ENCODE data around the gene UGGT2. TPM values are rescaled to one million over a fixed set of nuclear protein-coding genes. Genes with fewer than 3 reads are reported as not detected.

Gene UGGT2
- total RNA-seq, 4 donors from 2014 or later: 20.5 to 48.6 (median 30.6) TPM

DNA sequence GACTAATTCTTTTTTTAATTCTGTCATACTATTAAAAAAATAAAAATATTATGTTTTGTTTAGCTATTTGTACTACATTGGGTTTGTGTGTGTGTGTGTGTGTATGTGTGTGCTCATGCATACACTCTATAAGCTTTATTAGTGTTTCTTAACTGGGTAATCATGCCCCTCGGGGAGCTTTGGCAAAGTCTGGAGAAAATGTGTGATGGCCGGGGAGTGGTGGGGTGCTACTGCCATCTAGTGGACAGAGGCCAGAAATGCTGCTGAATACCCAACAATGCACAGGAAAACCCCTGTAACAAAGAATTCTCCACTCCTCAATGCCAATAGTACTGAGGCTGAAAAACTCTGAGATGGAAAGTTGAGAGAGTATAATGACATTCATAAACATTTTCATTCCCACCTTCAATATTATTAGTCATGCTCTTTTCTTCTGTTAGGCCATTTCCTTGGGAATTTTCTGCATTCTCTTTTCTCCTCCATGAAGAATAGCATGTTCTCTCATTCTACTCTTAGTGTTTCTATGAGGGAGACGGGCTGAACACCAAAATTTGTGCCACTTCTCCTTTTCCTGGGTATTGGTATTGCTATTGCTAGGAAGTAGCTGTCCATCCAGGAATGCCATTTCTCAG, 219.0 kb downstream of the UGGT2 start:
- 15% methylated on average over 3 of the region's 3 CpGs for WGBS
- Histone ChIP-seq H3K9me3 (peaks cover 0 to 10% (median 4%) of the 10 kb centered on the region in 4 donors), H3K4me1 (peaks cover 0 to 7% (median 6%) of the 10 kb centered on the region in 4 donors), H3K27ac (replicated peaks in 1 of 4) (no peak overlapping the region), H3K27me3 (no peaks in the 10 kb centered on the region), H3K4me3 (no peak overlapping the region), H3K36me3 (peaks cover 0 to 26% (median 0%) of the 10 kb centered on the region in 4 donors)
- DNase-seq (ENCODE audit: extremely low spot score): no peak
- intact Hi-C loops (cut with DNase I): loop anchor here (2.0 to 5.0 kb wide), 2 partner anchors 209 to 297 kb away; no protein-coding TSS in a partner anchor
- no peak for TF ChIP-seq POLR2A (IDR thresholded peaks at IDR 0.05; ENCODE audit: low read depth)
- no peak for TF ChIP-seq POLR2AphosphoS5 (IDR thresholded peaks at IDR 0.05)
- TF ChIP-seq, protein P1, sequence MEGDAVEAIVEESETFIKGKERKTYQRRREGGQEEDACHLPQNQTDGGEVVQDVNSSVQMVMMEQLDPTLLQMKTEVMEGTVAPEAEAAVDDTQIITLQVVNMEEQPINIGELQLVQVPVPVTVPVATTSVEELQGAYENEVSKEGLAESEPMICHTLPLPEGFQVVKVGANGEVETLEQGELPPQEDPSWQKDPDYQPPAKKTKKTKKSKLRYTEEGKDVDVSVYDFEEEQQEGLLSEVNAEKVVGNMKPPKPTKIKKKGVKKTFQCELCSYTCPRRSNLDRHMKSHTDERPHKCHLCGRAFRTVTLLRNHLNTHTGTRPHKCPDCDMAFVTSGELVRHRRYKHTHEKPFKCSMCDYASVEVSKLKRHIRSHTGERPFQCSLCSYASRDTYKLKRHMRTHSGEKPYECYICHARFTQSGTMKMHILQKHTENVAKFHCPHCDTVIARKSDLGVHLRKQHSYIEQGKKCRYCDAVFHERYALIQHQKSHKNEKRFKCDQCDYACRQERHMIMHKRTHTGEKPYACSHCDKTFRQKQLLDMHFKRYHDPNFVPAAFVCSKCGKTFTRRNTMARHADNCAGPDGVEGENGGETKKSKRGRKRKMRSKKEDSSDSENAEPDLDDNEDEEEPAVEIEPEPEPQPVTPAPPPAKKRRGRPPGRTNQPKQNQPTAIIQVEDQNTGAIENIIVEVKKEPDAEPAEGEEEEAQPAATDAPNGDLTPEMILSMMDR (IDR thresholded peaks at IDR 0.05): peak; percentile 88 to 89 (median 88)
- TF ChIP-seq EP300 (IDR thresholded peaks at IDR 0.05): no peak

DNA sequence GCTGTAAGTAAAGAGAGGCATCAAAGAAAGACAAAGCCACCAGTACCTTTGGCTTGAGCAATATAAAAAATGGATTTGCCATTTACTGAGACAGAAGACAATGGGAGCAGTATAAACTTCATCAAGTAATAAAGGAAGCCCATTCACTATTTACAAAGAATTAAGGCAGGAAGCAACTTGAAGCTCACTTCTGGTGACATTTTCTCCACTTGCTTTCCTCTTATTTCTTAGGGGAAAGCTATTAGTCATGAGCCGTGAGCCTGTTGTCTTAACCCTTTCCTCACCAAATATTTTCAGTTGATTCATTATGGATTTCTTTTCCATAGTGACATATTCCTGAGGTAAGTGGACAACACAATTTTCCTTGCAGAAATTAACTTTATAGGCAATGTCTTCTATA, 219.5 kb downstream of the UGGT2 start:
- Histone ChIP-seq H3K27me3 (no peaks in the 10 kb centered on the region), H3K4me3 (no peak overlapping the region), H3K4me1 (peaks cover 0 to 7% (median 6%) of the 10 kb centered on the region in 4 donors), H3K27ac (replicated peaks in 1 of 4) (no peak overlapping the region), H3K36me3 (peaks cover 0 to 26% (median 0%) of the 10 kb centered on the region in 4 donors), H3K9me3 (peaks cover 0 to 10% (median 3%) of the 10 kb centered on the region in 4 donors)
- no peak for DNase-seq (ENCODE audit: extremely low spot score)
- intact Hi-C loops (cut with DNase I): loop anchor here (2.0 to 5.0 kb wide), 2 partner anchors 209 to 296 kb away; no protein-coding TSS in a partner anchor
- WGBS: 19% methylated on average over 1 of the region's 1 CpG
- TF ChIP-seq EP300 (IDR thresholded peaks at IDR 0.05) (no peak), POLR2AphosphoS5 (IDR thresholded peaks at IDR 0.05) (no peak), POLR2A (IDR thresholded peaks at IDR 0.05; ENCODE audit: low read depth) (no peak)
- TF ChIP-seq, protein P1 (IDR thresholded peaks at IDR 0.05): no peak

DNA sequence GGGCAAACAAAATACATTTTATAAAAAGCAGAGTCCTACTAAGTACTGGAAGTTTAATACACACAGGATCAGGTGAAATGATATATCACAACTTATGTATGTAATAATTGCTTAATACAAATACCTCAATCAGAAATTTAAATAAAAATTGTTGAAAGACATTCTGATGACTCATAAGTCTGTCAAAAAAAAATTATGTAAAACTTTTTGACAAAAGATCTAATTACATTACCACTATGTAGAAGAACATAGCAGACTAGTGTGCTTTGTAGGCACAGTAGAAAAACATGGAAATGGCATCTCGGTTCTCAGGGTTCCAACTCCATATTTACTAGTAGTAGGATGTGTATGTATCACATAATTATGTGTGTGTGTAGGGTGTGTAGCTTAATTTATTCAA, 220.1 kb downstream of the UGGT2 start:
- no peak for DNase-seq (ENCODE audit: extremely low spot score)
- intact Hi-C loops (cut with DNase I): loop anchor here (5.0 kb wide), 1 partner anchor 296 kb away; no protein-coding TSS in a partner anchor
- WGBS: 80% methylated on average over 1 of the region's 1 CpG
- Histone ChIP-seq H3K4me3 (no peak overlapping the region), H3K27me3 (no peaks in the 10 kb centered on the region), H3K9me3 (peaks cover 0 to 5% (median 2%) of the 10 kb centered on the region in 4 donors), H3K27ac (replicated peaks in 1 of 4) (no peak overlapping the region), H3K4me1 (peaks cover 0 to 7% (median 6%) of the 10 kb centered on the region in 4 donors), H3K36me3 (peaks cover 0 to 26% (median 0%) of the 10 kb centered on the region in 4 donors)
- TF ChIP-seq, protein P1 (IDR thresholded peaks at IDR 0.05): no peak
- TF ChIP-seq POLR2A (IDR thresholded peaks at IDR 0.05; ENCODE audit: low read depth) (no peak), EP300 (IDR thresholded peaks at IDR 0.05) (no peak), POLR2AphosphoS5 (IDR thresholded peaks at IDR 0.05) (no peak)

DNA sequence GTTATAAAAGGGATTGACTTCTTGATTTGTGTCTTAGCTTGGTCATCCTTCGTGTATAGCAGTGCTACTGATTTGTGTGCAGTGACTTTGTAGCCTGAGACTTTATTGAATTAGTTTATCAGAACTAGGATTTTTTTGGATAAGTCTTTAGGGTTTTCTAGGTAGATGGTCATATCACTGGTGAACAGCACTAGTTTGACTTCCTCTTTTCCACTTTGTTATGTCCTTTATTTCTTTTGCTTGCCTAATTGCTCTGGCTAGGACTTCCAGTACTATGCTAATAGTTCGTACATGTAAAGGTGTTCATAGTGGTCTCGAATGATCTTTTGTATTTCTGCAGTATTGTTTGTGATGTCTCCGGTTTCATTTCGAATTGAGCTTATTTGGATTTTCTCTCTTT, 230.9 kb downstream of the UGGT2 start:
- Histone ChIP-seq H3K4me3 (no peak overlapping the region), H3K4me1 (no peaks in the 10 kb centered on the region), H3K27me3 (no peaks in the 10 kb centered on the region), H3K36me3 (peaks cover 0 to 17% (median 9%) of the 10 kb centered on the region in 4 donors), H3K9me3 (no peaks in the 10 kb centered on the region), H3K27ac (replicated peaks in 1 of 4) (no peak overlapping the region)
- TF ChIP-seq, protein P1 (IDR thresholded peaks at IDR 0.05): no peak
- TF ChIP-seq EP300 (IDR thresholded peaks at IDR 0.05): no peak
- TF ChIP-seq POLR2AphosphoS5 (IDR thresholded peaks at IDR 0.05): no peak
- no peak for TF ChIP-seq POLR2A (IDR thresholded peaks at IDR 0.05; ENCODE audit: low read depth)
- DNase-seq (ENCODE audit: extremely low spot score): no peak
- 95% methylated on average over 5 of the region's 5 CpGs for WGBS
- intact Hi-C loops (cut with DNase I): no loop called here

All from esophagus muscularis mucosa (tissue), 4 donors.